ENCODE data around the gene NEGR1. TPM values are rescaled to one million over a fixed set of nuclear protein-coding genes. Genes with fewer than 3 reads are reported as not detected.

NEGR1 gene
- total RNA-seq, 1 donor from 2014 or later, result 0.26 TPM

GRCh38 chr1:71994646-71995045 is 287.7 kb downstream of the NEGR1 start:
- Histone ChIP-seq H3K4me3 (ENCODE audit: low read depth, low read length) (no peak overlapping the region), H3K36me3 (ENCODE audit: control insufficient read depth, insufficient read depth, low read length) (no peaks in the 10 kb centered on the region), H3K27me3 (ENCODE audit: control insufficient read depth, insufficient read depth, low read length) (no peaks in the 10 kb centered on the region)
- DNase-seq (ENCODE audit: low read depth), result no peak
- TF ChIP-seq CTCF (IDR thresholded peaks at IDR 0.05; ENCODE audit: insufficient read depth, low read length, severe bottlenecking), result no peak
- no peak for FAIRE-seq

- Histone ChIP-seq H3K27me3 (ENCODE audit: control insufficient read depth, insufficient read depth, low read length) (no peaks in the 10 kb centered on the region), H3K36me3 (ENCODE audit: control insufficient read depth, insufficient read depth, low read length) (no peaks in the 10 kb centered on the region), H3K4me3 (ENCODE audit: low read depth, low read length) (no peak overlapping the region)
- no peak for TF ChIP-seq CTCF (IDR thresholded peaks at IDR 0.05; ENCODE audit: insufficient read depth, low read length, severe bottlenecking)
- no peak for FAIRE-seq
- DNase-seq (ENCODE audit: low read depth), result no peak
These were observed 295.2 kb downstream of the NEGR1 start for GRCh38 chr1:71987181-71987580.

- H3K36me3 ChIP-seq (ENCODE audit: control insufficient read depth, insufficient read depth, low read length), result no peaks in the 10 kb centered on the region
- no peak overlapping the region for H3K4me3 ChIP-seq (ENCODE audit: low read depth, low read length)
- no peak for TF ChIP-seq CTCF (IDR thresholded peaks at IDR 0.05; ENCODE audit: insufficient read depth, low read length, severe bottlenecking)
- no peaks in the 10 kb centered on the region for H3K27me3 ChIP-seq (ENCODE audit: control insufficient read depth, insufficient read depth, low read length)
- DNase-seq (ENCODE audit: low read depth) (no peak), FAIRE-seq (no peak)
These were observed 296.2 kb downstream of the NEGR1 start for GRCh38 chr1:71986160-71986559.

GRCh38 chr1:71980556-71980955 is 301.8 kb downstream of the NEGR1 start:
- H3K27me3 ChIP-seq (ENCODE audit: control insufficient read depth, insufficient read depth, low read length), result no peaks in the 10 kb centered on the region
- DNase-seq (ENCODE audit: low read depth), result no peak
- no peak for TF ChIP-seq CTCF (IDR thresholded peaks at IDR 0.05; ENCODE audit: insufficient read depth, low read length, severe bottlenecking)
- no peaks in the 10 kb centered on the region for H3K36me3 ChIP-seq (ENCODE audit: control insufficient read depth, insufficient read depth, low read length)
- H3K4me3 ChIP-seq (ENCODE audit: low read depth, low read length), result no peak overlapping the region
- no peak for FAIRE-seq

GRCh38 chr1:71979882-71980281 is 302.5 kb downstream of the NEGR1 start:
- no peak for TF ChIP-seq CTCF (IDR thresholded peaks at IDR 0.05; ENCODE audit: insufficient read depth, low read length, severe bottlenecking)
- no peak for FAIRE-seq
- no peak for DNase-seq (ENCODE audit: low read depth)

GRCh38 chr1:71967670-71968069 is 314.7 kb downstream of the NEGR1 start:
- no peak overlapping the region for H3K4me3 ChIP-seq (ENCODE audit: low read depth, low read length)
- no peak for TF ChIP-seq CTCF (IDR thresholded peaks at IDR 0.05; ENCODE audit: insufficient read depth, low read length, severe bottlenecking)
- no peaks in the 10 kb centered on the region for H3K36me3 ChIP-seq (ENCODE audit: control insufficient read depth, insufficient read depth, low read length)
- FAIRE-seq (no peak), DNase-seq (ENCODE audit: low read depth) (no peak)
- no peaks in the 10 kb centered on the region for H3K27me3 ChIP-seq (ENCODE audit: control insufficient read depth, insufficient read depth, low read length)

More at GRCh38 chr1:71979882-71980281, 302.5 kb downstream of the NEGR1 start:
- Histone ChIP-seq H3K36me3 (ENCODE audit: control insufficient read depth, insufficient read depth, low read length) (no peaks in the 10 kb centered on the region), H3K4me3 (ENCODE audit: low read depth, low read length) (no peak overlapping the region), H3K27me3 (ENCODE audit: control insufficient read depth, insufficient read depth, low read length) (no peaks in the 10 kb centered on the region)
